HepG2 (cell line): ENCODE data around the gene GRB7. TPM values are rescaled to one million over a fixed set of nuclear protein-coding genes. Genes with fewer than 3 reads are reported as not detected.

ENCODE experiments used
- FOSL2 ChIP-seq: sonication (generic); formaldehyde crosslinking; IDR thresholded peaks from 2 replicates; pipeline ENCODE4 v1.4.0; 2020; ENCODE audit warnings: missing genetic modification reagents
- HDAC1 ChIP-seq: sonication (generic); formaldehyde crosslinking; IDR thresholded peaks from 2 replicates; pipeline ENCODE4 v1.5.1; 2020; ENCODE audit warnings: mild to moderate bottlenecking, missing genetic modification reagents
- ZNF12 ChIP-seq: sonication (generic); formaldehyde crosslinking; IDR thresholded peaks from 2 replicates; pipeline ENCODE4 v1.5.0; 2020; ENCODE audit warnings: missing genetic modification reagents
- ZNF451 ChIP-seq: sonication (generic); formaldehyde crosslinking; IDR thresholded peaks from 2 replicates; pipeline ENCODE4 v1.5.0; 2020; ENCODE audit warnings: mild to moderate bottlenecking, missing genetic modification reagents
- polyA plus RNA-seq, 8 experiments: library from polyadenylated mRNA; depleted of rRNA in 3 of 8; stranded (reverse) in 7 of 8; unstranded in 1 of 8; fragments of >200 nt; fragmentation: Illumina TruSeq in 4 of 8; extraction: Trizol in 4 of 8; gene quantifications; 2 replicates each; pipeline versions ENCODE4 v1.2.1 to v1.2.3, GENCODE V29; 2011 to 2016; ENCODE audit warnings: low read depth in 4 of 8, missing spikeins in 1 of 8, mixed read lengths in 1 of 8; ENCODE audit not compliant: insufficient read depth in 1 of 8
- total RNA-seq, 5 experiments: library from RNA; depleted of rRNA; stranded (reverse); fragments of >200 nt; fragmentation: Illumina TruSeq; extraction: Trizol; gene quantifications; 2 replicates each; pipeline ENCODE4 v1.2.3, GENCODE V29; 2016; ENCODE audit warnings: low read depth in 1 of 5
- TF ChIP-seq, protein P1 (sequence below), 2 experiments: sonication (generic) in 1 of 2; formaldehyde crosslinking in 1 of 2; IDR thresholded peaks; 2 replicates each; pipeline versions ENCODE4 v1.4.0 to v1.6.1; 2018 to 2020; ENCODE audit warnings: missing genetic modification reagents in 2 of 2, borderline replicate concordance in 1 of 2, low read depth in 1 of 2, mild to moderate bottlenecking in 1 of 2, missing biosample characterization in 1 of 2
- TF ChIP-seq, protein P2 (sequence below): sonication (generic); formaldehyde crosslinking; IDR thresholded peaks from 2 replicates; pipeline ENCODE4 v1.8.0; 2022; ENCODE audit warnings: missing genetic modification reagents, mild to moderate bottlenecking, inconsistent platforms, borderline replicate concordance
- TF ChIP-seq, protein P3 (sequence below): sonication (generic); formaldehyde crosslinking; IDR thresholded peaks from 2 replicates; pipeline ENCODE4 v1.9.0; 2021; ENCODE audit warnings: missing genetic modification reagents, mild to moderate bottlenecking, borderline replicate concordance
- TF ChIP-seq, protein P4 (sequence below): IDR thresholded peaks from 2 replicates; pipeline ENCODE4 v1.6.1; 2016; ENCODE audit warnings: missing biosample characterization, missing genetic modification reagents, low read depth

Gene GRB7
- total and polyA plus RNA-seq, 2 of the 13 experiments (the other 11 are each of a cell fraction or from before 2014, with no cell fraction given), result 60.2 to 77.7 TPM

DNA sequence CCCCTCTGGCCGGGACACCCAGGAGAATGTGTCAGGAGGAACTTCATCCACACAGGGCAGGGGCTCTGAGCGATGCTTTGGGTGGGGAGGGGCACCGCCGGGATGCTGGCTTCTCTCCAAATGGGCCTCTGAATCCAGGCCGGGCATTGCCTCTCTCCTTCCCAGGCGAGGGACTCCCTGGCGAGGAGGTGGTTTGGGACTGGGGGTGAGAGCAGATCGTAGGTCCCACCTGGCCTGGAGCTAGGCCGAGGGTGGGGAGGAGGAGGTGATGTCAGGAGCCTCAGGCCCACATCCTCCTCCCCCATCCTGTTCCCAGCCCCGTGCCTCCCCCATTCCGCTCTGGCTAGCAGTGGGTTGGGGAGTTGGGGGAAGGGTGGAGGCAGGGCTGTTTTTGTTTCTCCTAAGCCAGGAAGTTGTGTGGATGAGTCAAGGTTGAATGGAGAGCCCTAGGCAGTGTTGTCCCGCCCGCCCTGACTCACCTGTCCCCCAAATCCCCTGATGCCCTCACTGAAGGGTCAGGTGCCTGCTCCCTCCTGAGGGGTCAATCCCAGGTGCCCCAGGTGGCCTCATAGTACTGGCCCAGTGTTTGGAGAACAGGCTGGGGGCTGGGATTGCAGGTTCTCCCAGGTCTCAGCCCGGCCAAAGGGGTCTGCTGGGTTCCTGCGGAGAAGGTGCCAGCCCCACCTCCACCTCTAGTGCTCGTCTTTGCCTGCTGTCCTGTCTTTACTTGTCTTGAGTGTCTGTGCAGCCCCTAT, 2.8 kb downstream of the GRB7 start (continued):
- TF ChIP-seq, protein P1, sequence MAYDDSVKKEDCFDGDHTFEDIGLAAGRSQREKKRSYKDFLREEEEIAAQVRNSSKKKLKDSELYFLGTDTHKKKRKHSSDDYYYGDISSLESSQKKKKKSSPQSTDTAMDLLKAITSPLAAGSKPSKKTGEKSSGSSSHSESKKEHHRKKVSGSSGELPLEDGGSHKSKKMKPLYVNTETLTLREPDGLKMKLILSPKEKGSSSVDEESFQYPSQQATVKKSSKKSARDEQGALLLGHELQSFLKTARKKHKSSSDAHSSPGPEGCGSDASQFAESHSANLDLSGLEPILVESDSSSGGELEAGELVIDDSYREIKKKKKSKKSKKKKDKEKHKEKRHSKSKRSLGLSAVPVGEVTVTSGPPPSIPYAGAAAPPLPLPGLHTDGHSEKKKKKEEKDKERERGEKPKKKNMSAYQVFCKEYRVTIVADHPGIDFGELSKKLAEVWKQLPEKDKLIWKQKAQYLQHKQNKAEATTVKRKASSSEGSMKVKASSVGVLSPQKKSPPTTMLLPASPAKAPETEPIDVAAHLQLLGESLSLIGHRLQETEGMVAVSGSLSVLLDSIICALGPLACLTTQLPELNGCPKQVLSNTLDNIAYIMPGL (CRISPR knock-in tag; IDR thresholded peaks at IDR 0.05; ENCODE audit: borderline replicate concordance in 1 of 2, low read depth in 1 of 2), result peak; percentile 5 to 72; a peak in 1 of 4 replicates
- TF ChIP-seq, protein P2, sequence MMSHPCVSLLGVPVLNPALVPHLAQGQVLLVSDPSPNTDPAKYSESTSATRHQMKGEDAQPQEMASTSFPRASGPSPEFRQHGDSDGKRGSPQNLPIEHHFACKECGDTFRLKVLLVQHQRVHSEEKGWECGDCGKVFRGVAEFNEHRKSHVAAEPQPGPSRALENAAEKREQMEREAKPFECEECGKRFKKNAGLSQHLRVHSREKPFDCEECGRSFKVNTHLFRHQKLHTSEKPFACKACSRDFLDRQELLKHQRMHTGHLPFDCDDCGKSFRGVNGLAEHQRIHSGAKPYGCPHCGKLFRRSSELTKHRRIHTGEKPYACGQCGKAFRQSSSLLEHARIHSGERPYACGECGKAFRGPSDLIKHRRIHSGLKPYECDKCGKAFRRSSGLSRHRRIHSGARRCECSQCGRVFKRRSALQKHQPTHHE (CRISPR knock-in tag), result no peak
- TF ChIP-seq ZNF12 (CRISPR knock-in tag), result no peak
- peak; percentile 86 for TF ChIP-seq FOSL2 (CRISPR knock-in tag)
- TF ChIP-seq ZNF451, result no peak; the same call in 1 of the 2 replicates
- TF ChIP-seq, protein P3, sequence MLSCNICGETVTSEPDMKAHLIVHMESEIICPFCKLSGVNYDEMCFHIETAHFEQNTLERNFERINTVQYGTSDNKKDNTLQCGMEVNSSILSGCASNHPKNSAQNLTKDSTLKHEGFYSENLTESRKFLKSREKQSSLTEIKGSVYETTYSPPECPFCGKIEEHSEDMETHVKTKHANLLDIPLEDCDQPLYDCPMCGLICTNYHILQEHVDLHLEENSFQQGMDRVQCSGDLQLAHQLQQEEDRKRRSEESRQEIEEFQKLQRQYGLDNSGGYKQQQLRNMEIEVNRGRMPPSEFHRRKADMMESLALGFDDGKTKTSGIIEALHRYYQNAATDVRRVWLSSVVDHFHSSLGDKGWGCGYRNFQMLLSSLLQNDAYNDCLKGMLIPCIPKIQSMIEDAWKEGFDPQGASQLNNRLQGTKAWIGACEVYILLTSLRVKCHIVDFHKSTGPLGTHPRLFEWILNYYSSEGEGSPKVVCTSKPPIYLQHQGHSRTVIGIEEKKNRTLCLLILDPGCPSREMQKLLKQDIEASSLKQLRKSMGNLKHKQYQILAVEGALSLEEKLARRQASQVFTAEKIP (CRISPR knock-in tag), result no peak
- TF ChIP-seq HDAC1 (CRISPR knock-in tag), result peak; percentile 81
- TF ChIP-seq, protein P4, sequence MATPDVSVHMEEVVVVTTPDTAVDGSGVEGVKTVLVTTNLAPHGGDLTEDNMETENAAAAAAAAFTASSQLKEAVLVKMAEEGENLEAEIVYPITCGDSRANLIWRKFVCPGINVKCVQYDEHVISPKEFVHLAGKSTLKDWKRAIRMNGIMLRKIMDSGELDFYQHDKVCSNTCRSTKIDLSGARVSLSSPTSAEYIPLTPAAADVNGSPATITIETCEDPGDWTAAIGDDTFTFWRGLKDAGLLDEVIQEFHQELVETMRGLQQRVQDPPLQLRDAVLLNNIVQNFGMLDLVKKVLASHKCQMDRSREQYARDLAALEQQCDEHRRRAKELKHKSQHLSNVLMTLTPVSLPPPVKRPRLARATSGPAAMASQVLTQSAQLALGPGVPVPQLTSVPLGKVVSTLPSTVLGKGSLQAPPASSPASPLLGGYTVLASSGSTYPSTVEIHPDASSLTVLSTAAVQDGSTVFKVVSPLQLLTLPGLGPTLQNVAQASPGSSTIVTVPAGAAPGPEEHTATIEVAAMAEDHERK (CRISPR knock-in tag), result no peak
